ENCODE data around the gene CDK3. TPM values are rescaled to one million over a fixed set of nuclear protein-coding genes. Genes with fewer than 3 reads are reported as not detected.

Gene CDK3
- total and polyA plus RNA-seq, 4 donors = 1.5 to 6.3 (median 2.6) TPM

GRCh38 chr17:75985986-75986385, 14.7 kb upstream of the CDK3 start:
- Histone ChIP-seq H3K9ac (ENCODE audit: low read depth in 1 of 2, low read length in 2 of 2) (no peak overlapping the region), H3K27me3 (ENCODE audit: control insufficient read depth in 4 of 4, insufficient read depth in 4 of 4, low read length in 3 of 4) (no peaks in the 10 kb centered on the region), H3K36me3 (ENCODE audit: control insufficient read depth in 4 of 4, insufficient read depth in 3 of 4, low read depth in 1 of 4, low read length in 3 of 4) (peaks cover 0 to 4% (median 0%) of the 10 kb centered on the region in 4 donors), H3K4me3 (ENCODE audit: low read depth in 1 of 3, low read length in 3 of 3) (no peak overlapping the region), H3K9me3 (ENCODE audit: control insufficient read depth in 4 of 4, low read length in 3 of 4) (no peaks in the 10 kb centered on the region), H3K4me1 (ENCODE audit: control insufficient read depth in 4 of 4, insufficient read depth in 4 of 4, low read length in 3 of 4) (peaks cover 3 to 20% (median 13%) of the 10 kb centered on the region in 4 donors), H3K27ac (ENCODE audit: low read depth in 1 of 2, low read length in 2 of 2) (no peak overlapping the region)
- TF ChIP-seq RAD21 (IDR thresholded peaks at IDR 0.05) (no peak), SP1 (IDR thresholded peaks at IDR 0.05) (no peak), MAX (IDR thresholded peaks at IDR 0.05) (no peak), YY1 (IDR thresholded peaks at IDR 0.05) (no peak), HNF4A (conservative IDR thresholded peaks at IDR 0.05) (no peak), REST (IDR thresholded peaks at IDR 0.05) (no peak), FOXA1 (IDR thresholded peaks at IDR 0.05) (no peak), HNF4G (IDR thresholded peaks at IDR 0.05) (no peak), ATF3 (IDR thresholded peaks at IDR 0.05) (no peak), CTCF (IDR thresholded peaks at IDR 0.05; ENCODE audit: low read depth, low read length, missing input control) (no peak), GABPA (IDR thresholded peaks at IDR 0.05 in 1 of 2, conservative IDR thresholded peaks at IDR 0.05 in 1 of 2) (no peak), NR2F2 (IDR thresholded peaks at IDR 0.05) (no peak), JUND (IDR thresholded peaks at IDR 0.05) (no peak), FOXA2 (IDR thresholded peaks at IDR 0.05) (no peak), ZBTB33 (IDR thresholded peaks at IDR 0.05) (no peak), TAF1 (conservative IDR thresholded peaks at IDR 0.05) (no peak), RXRA (IDR thresholded peaks at IDR 0.05) (no peak)
- 98% methylated on average over 4 of the region's 4 CpGs for WGBS
- no peak for DNase-seq (ENCODE audit: low spot score)

GRCh38 chr17:75987041-75987440, 13.6 kb upstream of the CDK3 start:
- WGBS = 88% methylated on average over 4 of the region's 4 CpGs
- H3K36me3 ChIP-seq (ENCODE audit: control insufficient read depth in 4 of 4, insufficient read depth in 3 of 4, low read depth in 1 of 4, low read length in 3 of 4) = peaks cover 0 to 6% (median 4%) of the 10 kb centered on the region in 4 donors
- no peak overlapping the region for H3K4me3 ChIP-seq (ENCODE audit: low read depth in 1 of 3, low read length in 3 of 3)
- TF ChIP-seq REST (IDR thresholded peaks at IDR 0.05) (no peak), HNF4G (IDR thresholded peaks at IDR 0.05) (no peak), SP1 (IDR thresholded peaks at IDR 0.05) (no peak), MAX (IDR thresholded peaks at IDR 0.05) (no peak)
- no peak overlapping the region for H3K9ac ChIP-seq (ENCODE audit: low read depth in 1 of 2, low read length in 2 of 2)
- no peak overlapping the region for H3K27ac ChIP-seq (ENCODE audit: low read depth in 1 of 2, low read length in 2 of 2)
- H3K27me3 ChIP-seq (ENCODE audit: control insufficient read depth in 4 of 4, insufficient read depth in 4 of 4, low read length in 3 of 4) = no peaks in the 10 kb centered on the region
- no peaks in the 10 kb centered on the region for H3K9me3 ChIP-seq (ENCODE audit: control insufficient read depth in 4 of 4, low read length in 3 of 4)
- no peak for DNase-seq (ENCODE audit: low spot score)
- peaks cover 3 to 13% (median 8%) of the 10 kb centered on the region in 4 donors for H3K4me1 ChIP-seq (ENCODE audit: control insufficient read depth in 4 of 4, insufficient read depth in 4 of 4, low read length in 3 of 4)
